Liver (tissue), 9 donors: ENCODE results near the gene COL5A1. TPM values are rescaled to one million over a fixed set of nuclear protein-coding genes. Genes with fewer than 3 reads are reported as not detected.

Experiments
- DNase-seq: peaks from one replicate; pipeline ENCODE4 v3.0.0-alpha.2; 2017; ENCODE audit warnings: low spot score
- H3K27ac ChIP-seq, 2 donors: one replicate each; pipeline ENCODE4 v1.7.0; 2013; ENCODE audit warnings: inconsistent platforms in 2 of 2, low read length in 2 of 2, control low read depth in 1 of 2, low read depth in 1 of 2, mild to moderate bottlenecking in 1 of 2
- H3K27me3 ChIP-seq, 4 donors: one replicate each; pipeline versions ENCODE4 v1.6.1 to v1.7.0; 2013; ENCODE audit warnings: low read length in 3 of 4, inconsistent platforms in 1 of 4, mild to moderate bottlenecking in 1 of 4, moderate library complexity in 1 of 4; ENCODE audit not compliant: control insufficient read depth in 4 of 4, insufficient read depth in 4 of 4
- H3K36me3 ChIP-seq, 4 donors: one replicate each; pipeline versions ENCODE4 v1.6.1 to v1.7.0; 2013; ENCODE audit warnings: low read length in 3 of 4, mild to moderate bottlenecking in 3 of 4, low read depth in 1 of 4, moderate library complexity in 1 of 4; ENCODE audit not compliant: control insufficient read depth in 4 of 4, insufficient read depth in 3 of 4
- H3K4me1 ChIP-seq, 4 donors: one replicate each; pipeline versions ENCODE4 v1.6.1 to v1.7.0; 2013; ENCODE audit warnings: low read length in 3 of 4, mild to moderate bottlenecking in 3 of 4, moderate library complexity in 1 of 4; ENCODE audit not compliant: control insufficient read depth in 4 of 4, insufficient read depth in 4 of 4
- H3K4me3 ChIP-seq, 3 donors: one replicate each; pipeline versions ENCODE4 v1.6.1 to v1.7.0; 2013; ENCODE audit warnings: low read length in 3 of 3, control low read depth in 1 of 3, low read depth in 1 of 3, mild to moderate bottlenecking in 1 of 3
- H3K9ac ChIP-seq, 2 donors: one replicate each; pipeline ENCODE4 v1.7.0; 2013; ENCODE audit warnings: low read length in 2 of 2, mild to moderate bottlenecking in 2 of 2, moderate library complexity in 2 of 2, control low read depth in 1 of 2, low read depth in 1 of 2
- H3K9me3 ChIP-seq, 4 donors: one replicate each; pipeline versions ENCODE4 v1.6.1 to v1.7.0; 2013; ENCODE audit warnings: low read length in 3 of 4; ENCODE audit not compliant: control insufficient read depth in 4 of 4
- EGR1 ChIP-seq, 2 donors: IDR thresholded peaks; 2 replicates each; pipeline ENCODE4 v1.6.1; 2016 to 2018; ENCODE audit warnings: antibody characterized with exemption in 2 of 2, low read depth in 2 of 2
- FOXA1 ChIP-seq: IDR thresholded peaks from 2 replicates; pipeline ENCODE4 v1.6.1; 2016; ENCODE audit warnings: antibody characterized with exemption
- FOXA2 ChIP-seq: IDR thresholded peaks from 2 replicates; pipeline ENCODE4 v1.6.1; 2016; ENCODE audit warnings: antibody characterized with exemption
- GABPA ChIP-seq, 2 donors: IDR thresholded peaks in 1 of 2; conservative IDR thresholded peaks in 1 of 2; 2 replicates each; pipeline ENCODE4 v1.6.1; 2016; ENCODE audit warnings: antibody characterized with exemption in 2 of 2, mild to moderate bottlenecking in 1 of 2, moderate library complexity in 1 of 2
- HNF4A ChIP-seq, 2 donors: conservative IDR thresholded peaks; 2 replicates each; pipeline ENCODE4 v1.6.1; 2016; ENCODE audit warnings: antibody characterized with exemption in 2 of 2, mild to moderate bottlenecking in 2 of 2
- JUND ChIP-seq, 2 donors: IDR thresholded peaks; 2 replicates each; pipeline ENCODE4 v1.6.1; 2016; ENCODE audit warnings: antibody characterized with exemption in 2 of 2
- NR2F2 ChIP-seq: IDR thresholded peaks from 2 replicates; pipeline ENCODE4 v1.6.1; 2016; ENCODE audit warnings: antibody characterized with exemption
- RAD21 ChIP-seq, 2 donors: IDR thresholded peaks; 2 replicates each; pipeline ENCODE4 v1.6.1; 2016; ENCODE audit warnings: antibody characterized with exemption in 2 of 2, mild to moderate bottlenecking in 2 of 2
- RXRA ChIP-seq, 2 donors: IDR thresholded peaks; 2 replicates each; pipeline ENCODE4 v1.6.1; 2017 to 2018; ENCODE audit warnings: antibody characterized with exemption in 2 of 2, mild to moderate bottlenecking in 1 of 2
- SP1 ChIP-seq: IDR thresholded peaks from 2 replicates; pipeline ENCODE4 v1.6.1; 2018; ENCODE audit warnings: antibody characterized with exemption, mild to moderate bottlenecking
- YY1 ChIP-seq: IDR thresholded peaks from 2 replicates; pipeline ENCODE4 v1.6.1; 2016; ENCODE audit warnings: antibody characterized with exemption, mild to moderate bottlenecking
- ZBTB33 ChIP-seq: IDR thresholded peaks from 2 replicates; pipeline ENCODE4 v1.6.1; 2016; ENCODE audit warnings: antibody characterized with exemption
- WGBS: extraction: QIAGEN DNeasy Blood & Tissue Kit; methylation state at CpG from one replicate; pipeline ENCODE4 v1.1.7; 2013; 5-methylcytosine and 5-hydroxymethylcytosine counted together
- polyA plus RNA-seq, 2 donors: library from polyadenylated mRNA; stranded (reverse) in 1 of 2; unstranded in 1 of 2; fragments of 200-250 nt in 1 of 2; fragments of >200 nt in 1 of 2; fragmentation: Nextera tagmentation in 1 of 2; extraction: Ambion mirVana in 1 of 2; gene quantifications; one replicate each; pipeline versions ENCODE4 v1.2.1 to v1.2.3, GENCODE V29; 2013 to 2015
- total RNA-seq, 2 donors: library from RNA; depleted of rRNA; stranded (reverse); fragments of >200 nt; gene quantifications; one replicate each; pipeline ENCODE4 v1.2.3, GENCODE V29; 2014
- TF ChIP-seq, protein P1 (sequence below): IDR thresholded peaks from 2 replicates; pipeline ENCODE4 v1.6.1; 2016; ENCODE audit warnings: antibody characterized with exemption, mild to moderate bottlenecking
- TF ChIP-seq, protein P2 (sequence below): IDR thresholded peaks from 2 replicates; pipeline ENCODE4 v1.6.1; 2016; ENCODE audit warnings: antibody characterized with exemption
- donor health status: healthy.
- donor health status: healthy.
- donor health status: healthy.
- donor health status: healthy.
- donor health status: healthy.

COL5A1 gene
- total and polyA plus RNA-seq, 4 donors: 0.67 to 15.6 (median 11.2) TPM

- DNase-seq: no peak
- no peak for TF ChIP-seq FOXA1
- TF ChIP-seq RAD21 (IDR thresholded peaks at IDR 0.05): no peak
- no peak for TF ChIP-seq JUND (IDR thresholded peaks at IDR 0.05)
- TF ChIP-seq ZBTB33: no peak
- no peak for TF ChIP-seq HNF4A (conservative IDR thresholded peaks at IDR 0.05)
- TF ChIP-seq FOXA2: no peak
- no peak for TF ChIP-seq NR2F2
- no peak for TF ChIP-seq GABPA (IDR thresholded peaks at IDR 0.05 in 1 of 2, conservative IDR thresholded peaks at IDR 0.05 in 1 of 2)
- no peak for TF ChIP-seq EGR1 (IDR thresholded peaks at IDR 0.05; ENCODE audit: low read depth in 2 of 2)
- TF ChIP-seq, protein P1, sequence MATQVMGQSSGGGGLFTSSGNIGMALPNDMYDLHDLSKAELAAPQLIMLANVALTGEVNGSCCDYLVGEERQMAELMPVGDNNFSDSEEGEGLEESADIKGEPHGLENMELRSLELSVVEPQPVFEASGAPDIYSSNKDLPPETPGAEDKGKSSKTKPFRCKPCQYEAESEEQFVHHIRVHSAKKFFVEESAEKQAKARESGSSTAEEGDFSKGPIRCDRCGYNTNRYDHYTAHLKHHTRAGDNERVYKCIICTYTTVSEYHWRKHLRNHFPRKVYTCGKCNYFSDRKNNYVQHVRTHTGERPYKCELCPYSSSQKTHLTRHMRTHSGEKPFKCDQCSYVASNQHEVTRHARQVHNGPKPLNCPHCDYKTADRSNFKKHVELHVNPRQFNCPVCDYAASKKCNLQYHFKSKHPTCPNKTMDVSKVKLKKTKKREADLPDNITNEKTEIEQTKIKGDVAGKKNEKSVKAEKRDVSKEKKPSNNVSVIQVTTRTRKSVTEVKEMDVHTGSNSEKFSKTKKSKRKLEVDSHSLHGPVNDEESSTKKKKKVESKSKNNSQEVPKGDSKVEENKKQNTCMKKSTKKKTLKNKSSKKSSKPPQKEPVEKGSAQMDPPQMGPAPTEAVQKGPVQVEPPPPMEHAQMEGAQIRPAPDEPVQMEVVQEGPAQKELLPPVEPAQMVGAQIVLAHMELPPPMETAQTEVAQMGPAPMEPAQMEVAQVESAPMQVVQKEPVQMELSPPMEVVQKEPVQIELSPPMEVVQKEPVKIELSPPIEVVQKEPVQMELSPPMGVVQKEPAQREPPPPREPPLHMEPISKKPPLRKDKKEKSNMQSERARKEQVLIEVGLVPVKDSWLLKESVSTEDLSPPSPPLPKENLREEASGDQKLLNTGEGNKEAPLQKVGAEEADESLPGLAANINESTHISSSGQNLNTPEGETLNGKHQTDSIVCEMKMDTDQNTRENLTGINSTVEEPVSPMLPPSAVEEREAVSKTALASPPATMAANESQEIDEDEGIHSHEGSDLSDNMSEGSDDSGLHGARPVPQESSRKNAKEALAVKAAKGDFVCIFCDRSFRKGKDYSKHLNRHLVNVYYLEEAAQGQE: no peak
- no peak for TF ChIP-seq YY1
- no peak for TF ChIP-seq SP1
- H3K9ac ChIP-seq: no peak overlapping the region
- no peaks in the 10 kb centered on the region for H3K36me3 ChIP-seq
- no peaks in the 10 kb centered on the region for H3K4me1 ChIP-seq
- H3K9me3 ChIP-seq: no peaks in the 10 kb centered on the region
- H3K4me3 ChIP-seq: no peak overlapping the region
- no peaks in the 10 kb centered on the region for H3K27me3 ChIP-seq
- WGBS: 72% methylated on average over 8 of the region's 8 CpGs
- H3K27ac ChIP-seq: no peak overlapping the region
Observed at GRCh38 chr9:134795446-134795845, 153.8 kb downstream of the COL5A1 start.

DNA sequence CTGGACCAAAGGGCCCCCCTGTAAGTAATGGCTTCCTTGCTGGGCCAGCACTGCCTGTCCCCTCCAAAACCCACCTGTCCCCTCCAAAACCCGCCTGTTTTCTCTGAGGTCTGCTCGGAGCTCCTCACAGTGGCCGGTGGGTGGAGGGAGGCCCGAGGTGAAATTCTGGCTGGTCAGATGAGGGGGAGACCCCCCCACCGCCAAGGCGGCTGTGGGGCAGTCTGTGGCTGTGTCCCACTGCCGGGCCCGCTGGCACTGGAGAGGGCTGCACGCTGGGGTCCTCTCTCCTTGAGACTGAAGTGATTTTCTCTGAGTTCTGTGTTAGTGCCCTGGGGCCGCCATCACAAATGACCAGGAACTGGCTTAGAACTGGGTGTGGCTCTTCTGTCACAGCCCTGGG is 155.3 kb downstream of the COL5A1 start:
- H3K27ac ChIP-seq: no peak overlapping the region
- no peak for DNase-seq

More for the DNA sequence above, 155.3 kb downstream of the COL5A1 start:
- 74% methylated on average over 10 of the region's 10 CpGs for whole genome bisulfite sequencing
- no peaks in the 10 kb centered on the region for H3K4me1 ChIP-seq
- H3K9ac ChIP-seq: no peak overlapping the region
- H3K4me3 ChIP-seq: no peak overlapping the region
- H3K27me3 ChIP-seq: no peaks in the 10 kb centered on the region
- TF ChIP-seq FOXA1 (no peak), RXRA (IDR thresholded peaks at IDR 0.05) (no peak), JUND (IDR thresholded peaks at IDR 0.05) (no peak), SP1 (no peak)
- TF ChIP-seq, protein P2, sequence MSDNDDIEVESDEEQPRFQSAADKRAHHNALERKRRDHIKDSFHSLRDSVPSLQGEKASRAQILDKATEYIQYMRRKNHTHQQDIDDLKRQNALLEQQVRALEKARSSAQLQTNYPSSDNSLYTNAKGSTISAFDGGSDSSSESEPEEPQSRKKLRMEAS: no peak
- TF ChIP-seq, protein P1: no peak
- no peaks in the 10 kb centered on the region for H3K36me3 ChIP-seq
- H3K9me3 ChIP-seq: no peaks in the 10 kb centered on the region
